HepG2 (cell line): ENCODE data around the gene DRAP1. TPM values are rescaled to one million over a fixed set of nuclear protein-coding genes. Genes with fewer than 3 reads are reported as not detected.

ENCODE experiments used
- CENPX ChIP-seq: sonication (generic); formaldehyde crosslinking; IDR thresholded peaks from 2 replicates; pipeline ENCODE4 v1.9.0; 2021; ENCODE audit warnings: mild to moderate bottlenecking, missing genetic modification reagents, moderate library complexity
- GABPA ChIP-seq, 2 experiments: IDR thresholded peaks; 2 replicates each; pipeline ENCODE4 v1.6.1; 2011 to 2016; ENCODE audit warnings: low read depth in 2 of 2, low read length in 1 of 2, missing biosample characterization in 1 of 2, missing genetic modification characterization in 1 of 2
- GZF1 ChIP-seq: sonication (generic); formaldehyde crosslinking; IDR thresholded peaks from 2 replicates; pipeline ENCODE4 v1.5.1; 2020; ENCODE audit warnings: mild to moderate bottlenecking, missing genetic modification reagents
- LCORL ChIP-seq, 2 experiments: fragments of 450-650 bp in 1 of 2; sonication (generic) in 1 of 2; formaldehyde crosslinking in 1 of 2; IDR thresholded peaks; 2 replicates each; pipeline versions ENCODE4 v1.5.0 to v1.6.1; 2017 to 2020; ENCODE audit warnings: antibody characterized with exemption in 1 of 2, missing genetic modification reagents in 1 of 2
- MAZ ChIP-seq, 2 experiments: sonication (generic) in 1 of 2; formaldehyde crosslinking in 1 of 2; IDR thresholded peaks; 2 replicates each; pipeline versions ENCODE4 v1.5.0 to v1.6.1; 2012 to 2020; ENCODE audit warnings: low read depth in 2 of 2, mild to moderate bottlenecking in 2 of 2, borderline replicate concordance in 1 of 2, improper control_type of control experiment in 1 of 2, low read length in 1 of 2, missing genetic modification reagents in 1 of 2, moderate library complexity in 1 of 2
- NBN ChIP-seq: fragments of 450-650 bp; conservative IDR thresholded peaks from 2 replicates; pipeline ENCODE4 v1.6.1; 2017
- RAD21 ChIP-seq: fragments of 450-650 bp; formaldehyde crosslinking; IDR thresholded peaks from 2 replicates; pipeline ENCODE4 v1.5.0; 2020; ENCODE audit warnings: mild to moderate bottlenecking
- SMAD3 ChIP-seq: sonication (generic); formaldehyde crosslinking; IDR thresholded peaks from 2 replicates; pipeline ENCODE4 v1.4.0; 2020; ENCODE audit warnings: missing genetic modification reagents
- SP1 ChIP-seq, 2 experiments: fragments of 450-650 bp in 1 of 2; sonication (generic) in 1 of 2; formaldehyde crosslinking in 1 of 2; IDR thresholded peaks; 2 replicates each; pipeline versions ENCODE4 v1.4.0 to v1.6.1; 2016 to 2020; ENCODE audit warnings: missing genetic modification reagents in 1 of 2
- ZBTB3 ChIP-seq: sonication (generic); formaldehyde crosslinking; IDR thresholded peaks from 2 replicates; pipeline ENCODE4 v1.4.0; 2020; ENCODE audit warnings: low read depth, mild to moderate bottlenecking, moderate library complexity, missing genetic modification reagents, borderline replicate concordance
- ZFX ChIP-seq: sonication (generic); formaldehyde crosslinking; IDR thresholded peaks from 2 replicates; pipeline ENCODE4 v1.4.0; 2020; ENCODE audit warnings: mild to moderate bottlenecking, low read depth, missing genetic modification reagents, moderate library complexity
- ZKSCAN8 ChIP-seq: IDR thresholded peaks from 2 replicates; pipeline ENCODE4 v1.6.1; 2016; ENCODE audit warnings: borderline replicate concordance, missing genetic modification reagents, missing compliant biosample characterization
- ZNF496 ChIP-seq: sonication (generic); formaldehyde crosslinking; IDR thresholded peaks from 2 replicates; pipeline ENCODE4 v1.8.1; 2023; ENCODE audit warnings: mild to moderate bottlenecking, moderate library complexity, missing genetic modification reagents; ENCODE audit not compliant: insufficient replicate concordance
- ZNF530 ChIP-seq: sonication (generic); formaldehyde crosslinking; IDR thresholded peaks from 2 replicates; pipeline ENCODE4 v1.5.0; 2020; ENCODE audit warnings: low read depth, mild to moderate bottlenecking, missing genetic modification reagents
- ZNF552 ChIP-seq: sonication (generic); formaldehyde crosslinking; IDR thresholded peaks from 2 replicates; pipeline ENCODE4 v1.9.0; 2022; ENCODE audit warnings: missing genetic modification reagents, mild to moderate bottlenecking, borderline replicate concordance
- ZNF713 ChIP-seq: sonication (generic); formaldehyde crosslinking; IDR thresholded peaks from 2 replicates; pipeline ENCODE4 v1.4.0; 2020; ENCODE audit warnings: mild to moderate bottlenecking, missing genetic modification reagents
- ZNF720 ChIP-seq: sonication (generic); formaldehyde crosslinking; IDR thresholded peaks from 2 replicates; pipeline ENCODE4 v1.4.0; 2020; ENCODE audit warnings: missing genetic modification reagents
- ZNF766 ChIP-seq: sonication (generic); formaldehyde crosslinking; IDR thresholded peaks from 2 replicates; pipeline ENCODE4 v1.5.0; 2020; ENCODE audit warnings: missing genetic modification reagents, borderline replicate concordance
- polyA plus RNA-seq, 8 experiments: library from polyadenylated mRNA; depleted of rRNA in 3 of 8; stranded (reverse) in 7 of 8; unstranded in 1 of 8; fragments of >200 nt; fragmentation: Illumina TruSeq in 4 of 8; extraction: Trizol in 4 of 8; gene quantifications; 2 replicates each; pipeline versions ENCODE4 v1.2.1 to v1.2.3, GENCODE V29; 2011 to 2016; ENCODE audit warnings: low read depth in 4 of 8, missing spikeins in 1 of 8, mixed read lengths in 1 of 8; ENCODE audit not compliant: insufficient read depth in 1 of 8
- total RNA-seq, 5 experiments: library from RNA; depleted of rRNA; stranded (reverse); fragments of >200 nt; fragmentation: Illumina TruSeq; extraction: Trizol; gene quantifications; 2 replicates each; pipeline ENCODE4 v1.2.3, GENCODE V29; 2016; ENCODE audit warnings: low read depth in 1 of 5
- TF ChIP-seq, protein P1 (sequence below): sonication (generic); formaldehyde crosslinking; conservative IDR thresholded peaks from 2 replicates; pipeline ENCODE4 v1.4.0; 2020; ENCODE audit warnings: missing genetic modification reagents
- TF ChIP-seq, protein P2 (sequence below): sonication (generic); formaldehyde crosslinking; IDR thresholded peaks from 2 replicates; pipeline ENCODE4 v1.8.0; 2022; ENCODE audit warnings: missing genetic modification reagents, low read depth, mild to moderate bottlenecking, borderline replicate concordance
- TF ChIP-seq, protein P3 (sequence below): sonication (generic); formaldehyde crosslinking; IDR thresholded peaks from 2 replicates; pipeline ENCODE4 v1.8.0; 2022; ENCODE audit warnings: missing genetic modification reagents, mild to moderate bottlenecking, inconsistent platforms, borderline replicate concordance
- TF ChIP-seq, protein P4 (sequence below): IDR thresholded peaks from 2 replicates; pipeline ENCODE4 v1.6.1; 2016; ENCODE audit warnings: control low read depth

DRAP1 gene
- total and polyA plus RNA-seq, 2 of the 13 experiments (the other 11 are each of a cell fraction or from before 2014, with no cell fraction given), result 46.8 to 52.3 TPM

DNA sequence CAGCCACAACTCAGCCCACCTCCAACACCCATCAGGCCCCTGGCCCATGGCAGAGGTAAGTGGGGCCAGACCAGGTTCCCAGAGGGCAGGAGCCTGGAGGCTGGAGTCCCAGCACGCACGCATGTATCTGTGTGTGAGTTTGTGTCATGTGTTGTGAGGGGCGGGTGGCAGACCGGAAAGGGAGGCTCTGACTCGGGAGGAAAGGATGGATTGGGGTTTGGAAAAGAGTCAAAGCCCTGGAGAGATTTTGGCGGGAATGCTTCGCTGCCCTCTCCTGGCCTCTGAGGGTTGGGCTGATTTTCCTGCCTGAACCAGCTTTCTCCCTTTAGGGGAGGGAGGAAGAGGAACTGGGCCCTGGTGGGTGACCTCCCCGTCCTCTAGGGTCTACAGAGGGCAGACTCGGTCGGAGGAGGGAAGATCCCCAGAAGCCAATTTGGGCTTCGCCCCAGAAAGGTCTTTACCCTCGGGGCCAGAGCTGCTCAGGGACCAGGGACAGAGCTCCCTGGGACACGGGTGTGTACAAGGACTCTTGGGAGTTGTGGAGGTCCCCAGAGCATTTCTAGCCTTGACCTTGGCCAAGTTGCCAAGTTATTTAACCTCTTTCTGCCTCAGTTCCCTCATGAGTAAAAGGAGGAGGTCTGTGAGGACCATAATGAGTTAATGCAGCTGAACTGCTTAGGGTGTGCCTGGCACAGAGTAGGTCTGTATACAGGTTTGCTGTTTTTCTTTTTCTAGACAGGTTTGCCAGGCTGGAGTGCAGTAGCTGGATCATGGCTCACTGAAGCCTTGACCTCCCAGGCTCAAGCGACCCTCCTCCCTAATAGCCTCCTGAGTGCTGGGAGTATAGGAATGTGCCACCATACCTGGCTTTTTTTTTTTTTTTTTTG lies 7.3 kb upstream of the DRAP1 start (continued):
- TF ChIP-seq, protein P1, sequence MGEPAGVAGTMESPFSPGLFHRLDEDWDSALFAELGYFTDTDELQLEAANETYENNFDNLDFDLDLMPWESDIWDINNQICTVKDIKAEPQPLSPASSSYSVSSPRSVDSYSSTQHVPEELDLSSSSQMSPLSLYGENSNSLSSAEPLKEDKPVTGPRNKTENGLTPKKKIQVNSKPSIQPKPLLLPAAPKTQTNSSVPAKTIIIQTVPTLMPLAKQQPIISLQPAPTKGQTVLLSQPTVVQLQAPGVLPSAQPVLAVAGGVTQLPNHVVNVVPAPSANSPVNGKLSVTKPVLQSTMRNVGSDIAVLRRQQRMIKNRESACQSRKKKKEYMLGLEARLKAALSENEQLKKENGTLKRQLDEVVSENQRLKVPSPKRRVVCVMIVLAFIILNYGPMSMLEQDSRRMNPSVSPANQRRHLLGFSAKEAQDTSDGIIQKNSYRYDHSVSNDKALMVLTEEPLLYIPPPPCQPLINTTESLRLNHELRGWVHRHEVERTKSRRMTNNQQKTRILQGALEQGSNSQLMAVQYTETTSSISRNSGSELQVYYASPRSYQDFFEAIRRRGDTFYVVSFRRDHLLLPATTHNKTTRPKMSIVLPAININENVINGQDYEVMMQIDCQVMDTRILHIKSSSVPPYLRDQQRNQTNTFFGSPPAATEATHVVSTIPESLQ, result no peak
- TF ChIP-seq NBN, result no peak
- TF ChIP-seq, protein P2, sequence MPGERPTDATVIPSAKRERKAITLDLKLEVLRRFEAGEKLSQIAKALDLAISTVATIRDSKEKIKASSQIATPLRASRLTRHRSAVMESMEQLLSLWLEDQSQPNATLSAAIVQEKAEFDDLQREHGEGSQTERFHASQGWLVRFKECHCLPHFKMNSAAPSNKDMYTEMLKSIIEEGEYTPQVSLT (CRISPR knock-in tag), result no peak
- TF ChIP-seq, protein P3, sequence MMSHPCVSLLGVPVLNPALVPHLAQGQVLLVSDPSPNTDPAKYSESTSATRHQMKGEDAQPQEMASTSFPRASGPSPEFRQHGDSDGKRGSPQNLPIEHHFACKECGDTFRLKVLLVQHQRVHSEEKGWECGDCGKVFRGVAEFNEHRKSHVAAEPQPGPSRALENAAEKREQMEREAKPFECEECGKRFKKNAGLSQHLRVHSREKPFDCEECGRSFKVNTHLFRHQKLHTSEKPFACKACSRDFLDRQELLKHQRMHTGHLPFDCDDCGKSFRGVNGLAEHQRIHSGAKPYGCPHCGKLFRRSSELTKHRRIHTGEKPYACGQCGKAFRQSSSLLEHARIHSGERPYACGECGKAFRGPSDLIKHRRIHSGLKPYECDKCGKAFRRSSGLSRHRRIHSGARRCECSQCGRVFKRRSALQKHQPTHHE (CRISPR knock-in tag), result peak; percentile 22; the same call in 1 of the 2 replicates
- no peak for TF ChIP-seq MAZ (IDR thresholded peaks at IDR 0.05; ENCODE audit: borderline replicate concordance, low read depth, low read length)
- TF ChIP-seq MAZ (CRISPR knock-in tag; IDR thresholded peaks at IDR 0.05; ENCODE audit: low read depth), result 0 out of 2 replicates have a peak, but pooled peaks have one; percentile 25
- no peak for TF ChIP-seq ZNF552
- TF ChIP-seq ZBTB3 (CRISPR knock-in tag), result no peak
- no peak for TF ChIP-seq ZKSCAN8 (CRISPR knock-in tag)
- no peak for TF ChIP-seq ZNF496 (CRISPR knock-in tag)
- no peak for TF ChIP-seq ZNF720 (CRISPR knock-in tag)
- no peak for TF ChIP-seq LCORL (IDR thresholded peaks at IDR 0.05)
- no peak for TF ChIP-seq LCORL (CRISPR knock-in tag; IDR thresholded peaks at IDR 0.05)
- TF ChIP-seq ZNF530 (CRISPR knock-in tag), result no peak
- TF ChIP-seq ZNF766 (CRISPR knock-in tag), result no peak
- no peak for TF ChIP-seq RAD21 (CRISPR knock-in tag)
- TF ChIP-seq ZFX, result no peak
- TF ChIP-seq SP1 (IDR thresholded peaks at IDR 0.05), result no peak
- no peak for TF ChIP-seq SP1 (CRISPR knock-in tag; IDR thresholded peaks at IDR 0.05)
- TF ChIP-seq GABPA (IDR thresholded peaks at IDR 0.05; ENCODE audit: low read depth, low read length), result no peak
- 0 out of 2 replicates have a peak, but pooled peaks have one; percentile 30 for TF ChIP-seq GABPA (CRISPR knock-in tag; IDR thresholded peaks at IDR 0.05; ENCODE audit: low read depth)
- no peak for TF ChIP-seq SMAD3
- no peak for TF ChIP-seq GZF1 (CRISPR knock-in tag)
- no peak for TF ChIP-seq CENPX (CRISPR knock-in tag)
- TF ChIP-seq ZNF713 (CRISPR knock-in tag), result no peak
- TF ChIP-seq, protein P4, sequence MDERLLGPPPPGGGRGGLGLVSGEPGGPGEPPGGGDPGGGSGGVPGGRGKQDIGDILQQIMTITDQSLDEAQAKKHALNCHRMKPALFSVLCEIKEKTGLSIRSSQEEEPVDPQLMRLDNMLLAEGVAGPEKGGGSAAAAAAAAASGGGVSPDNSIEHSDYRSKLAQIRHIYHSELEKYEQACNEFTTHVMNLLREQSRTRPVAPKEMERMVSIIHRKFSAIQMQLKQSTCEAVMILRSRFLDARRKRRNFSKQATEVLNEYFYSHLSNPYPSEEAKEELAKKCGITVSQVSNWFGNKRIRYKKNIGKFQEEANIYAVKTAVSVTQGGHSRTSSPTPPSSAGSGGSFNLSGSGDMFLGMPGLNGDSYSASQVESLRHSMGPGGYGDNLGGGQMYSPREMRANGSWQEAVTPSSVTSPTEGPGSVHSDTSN (CRISPR knock-in tag), result no peak
